Gastroesophageal sphincter (tissue), 4 donors: ENCODE data around the gene ARRB1. TPM values are rescaled to one million over a fixed set of nuclear protein-coding genes. Genes with fewer than 3 reads are reported as not detected.

ENCODE experiments used
- ATAC-seq: fragments of 150-250 bp; one replicate; pipeline ENCODE4 v1.9.1; 2016; ENCODE audit warnings: mild to moderate bottlenecking, moderate library complexity
- H3K27ac ChIP-seq, 4 donors: fragments of 200-600 bp; sonication (generic) in 3 of 4; 1 replicate in 3 of 4; 2 replicates in 1 of 4; pipeline ENCODE4 v1.5.1; 2016 to 2019
- H3K27me3 ChIP-seq: fragments of 200-600 bp; sonication (generic); one replicate; pipeline ENCODE4 v1.5.1; 2019
- H3K36me3 ChIP-seq, 2 donors: fragments of 200-600 bp; sonication (generic); one replicate each; pipeline ENCODE4 v1.5.1; 2019; ENCODE audit warnings: control low read depth in 1 of 2
- H3K4me1 ChIP-seq, 3 donors: fragments of 200-600 bp; sonication (generic); 1 replicate in 2 of 3; 2 replicates in 1 of 3; pipeline ENCODE4 v1.5.1; 2016 to 2019; ENCODE audit warnings: control low read depth in 2 of 3
- H3K4me3 ChIP-seq, 2 donors: fragments of 200-600 bp; sonication (generic); one replicate each; pipeline ENCODE4 v1.5.1; 2019; ENCODE audit warnings: mild to moderate bottlenecking in 1 of 2, moderate library complexity in 1 of 2
- H3K9me3 ChIP-seq, 3 donors: fragments of 200-600 bp; sonication (generic); one replicate each; pipeline ENCODE4 v1.5.1; 2017 to 2019; ENCODE audit warnings: control low read depth in 2 of 3
- EP300 ChIP-seq: sonication (generic); formaldehyde crosslinking; IDR thresholded peaks from one replicate; pipeline ENCODE4 v1.6.1; 2017; ENCODE audit warnings: antibody characterized with exemption, mild to moderate bottlenecking
- POLR2A ChIP-seq, 2 donors: fragments of 450-650 bp; IDR thresholded peaks; one replicate each; pipeline ENCODE4 v1.6.1; 2017; ENCODE audit warnings: antibody characterized with exemption in 2 of 2, mild to moderate bottlenecking in 2 of 2, moderate library complexity in 1 of 2
- POLR2AphosphoS5 ChIP-seq: sonication (generic); formaldehyde crosslinking; IDR thresholded peaks from one replicate; pipeline ENCODE4 v1.6.1; 2017; ENCODE audit warnings: antibody characterized with exemption
- WGBS, 2 donors: methylation state at CpG; one replicate each; pipeline ENCODE4 v1.1.5; 2018; ENCODE audit warnings: low coverage in 1 of 2; 5-methylcytosine and 5-hydroxymethylcytosine counted together
- total RNA-seq, 4 donors: library from RNA; depleted of rRNA; stranded (reverse); fragments of >200 nt; gene quantifications; one replicate each; pipeline ENCODE4 v1.1.0, GENCODE V29; 2016
- TF ChIP-seq, protein P1 (sequence below), 4 experiments: fragments of 200-600 bp in 2 of 4; fragments of 450-650 bp in 2 of 4; sonication (generic) in 1 of 4; IDR thresholded peaks; one replicate each; pipeline ENCODE4 v1.5.1; 2017 to 2019; ENCODE audit warnings: antibody characterized with exemption in 4 of 4, mild to moderate bottlenecking in 2 of 4, moderate library complexity in 2 of 4

The ARRB1 gene
- total RNA-seq, 4 donors from 2014 or later = 72.3 to 120 (median 93.0) TPM

DNA sequence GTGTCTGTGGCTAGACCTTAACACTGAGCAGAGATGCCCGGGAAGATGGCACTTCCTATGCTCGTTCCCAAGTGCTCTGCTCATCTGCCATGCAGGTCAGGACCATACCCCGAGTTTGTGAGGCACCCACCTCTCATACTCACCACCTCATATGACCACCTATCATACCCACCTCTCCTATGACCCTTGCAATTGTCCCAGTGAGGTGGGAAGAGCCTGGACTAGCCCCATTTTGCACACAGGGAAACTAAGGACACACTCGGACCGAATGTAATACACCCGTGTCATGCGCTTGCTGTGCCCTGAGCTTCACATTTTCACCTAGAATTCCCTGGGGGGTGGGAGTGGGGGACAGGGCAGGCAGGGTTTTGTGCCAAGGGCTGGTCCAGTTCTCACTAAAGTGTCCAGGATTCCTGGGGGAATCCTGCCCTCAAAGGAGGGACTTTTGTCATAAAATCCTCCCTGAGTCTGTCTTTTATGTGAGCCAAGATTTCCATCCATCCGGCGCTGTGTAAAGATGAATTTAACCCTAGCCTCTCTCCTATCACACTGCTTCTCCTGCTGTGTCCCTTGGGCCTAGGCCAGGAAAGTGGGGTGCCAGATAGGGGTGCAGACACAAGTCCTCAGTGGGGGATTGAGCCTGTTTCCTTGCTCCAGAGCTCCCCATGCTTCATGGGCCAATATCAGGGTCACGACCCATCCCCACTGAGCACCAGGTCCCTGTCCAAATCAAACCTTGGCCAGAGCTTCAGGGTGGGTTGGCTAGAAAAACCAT lies 90.9 kb downstream of the ARRB1 start:
- Histone ChIP-seq H3K4me3 (no peak overlapping the region), H3K27me3 (no peaks in the 10 kb centered on the region), H3K27ac (peak overlapping the region in 1 of 4 donors; percentile 14), H3K4me1 (peaks cover 0 to 38% (median 2%) of the 10 kb centered on the region in 3 donors), H3K9me3 (no peaks in the 10 kb centered on the region), H3K36me3 (peaks cover 0 to 8% of the 10 kb centered on the region in 2 donors)
- WGBS, 2 donors = 17% methylated on average over 8 of the region's 10 CpGs; no CpG with 5 or more reads in 1 of the 2 donors
- no peak for TF ChIP-seq POLR2AphosphoS5
- TF ChIP-seq, protein P1, sequence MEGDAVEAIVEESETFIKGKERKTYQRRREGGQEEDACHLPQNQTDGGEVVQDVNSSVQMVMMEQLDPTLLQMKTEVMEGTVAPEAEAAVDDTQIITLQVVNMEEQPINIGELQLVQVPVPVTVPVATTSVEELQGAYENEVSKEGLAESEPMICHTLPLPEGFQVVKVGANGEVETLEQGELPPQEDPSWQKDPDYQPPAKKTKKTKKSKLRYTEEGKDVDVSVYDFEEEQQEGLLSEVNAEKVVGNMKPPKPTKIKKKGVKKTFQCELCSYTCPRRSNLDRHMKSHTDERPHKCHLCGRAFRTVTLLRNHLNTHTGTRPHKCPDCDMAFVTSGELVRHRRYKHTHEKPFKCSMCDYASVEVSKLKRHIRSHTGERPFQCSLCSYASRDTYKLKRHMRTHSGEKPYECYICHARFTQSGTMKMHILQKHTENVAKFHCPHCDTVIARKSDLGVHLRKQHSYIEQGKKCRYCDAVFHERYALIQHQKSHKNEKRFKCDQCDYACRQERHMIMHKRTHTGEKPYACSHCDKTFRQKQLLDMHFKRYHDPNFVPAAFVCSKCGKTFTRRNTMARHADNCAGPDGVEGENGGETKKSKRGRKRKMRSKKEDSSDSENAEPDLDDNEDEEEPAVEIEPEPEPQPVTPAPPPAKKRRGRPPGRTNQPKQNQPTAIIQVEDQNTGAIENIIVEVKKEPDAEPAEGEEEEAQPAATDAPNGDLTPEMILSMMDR (IDR thresholded peaks at IDR 0.05) = no peak
- ATAC-seq = no peak

DNA sequence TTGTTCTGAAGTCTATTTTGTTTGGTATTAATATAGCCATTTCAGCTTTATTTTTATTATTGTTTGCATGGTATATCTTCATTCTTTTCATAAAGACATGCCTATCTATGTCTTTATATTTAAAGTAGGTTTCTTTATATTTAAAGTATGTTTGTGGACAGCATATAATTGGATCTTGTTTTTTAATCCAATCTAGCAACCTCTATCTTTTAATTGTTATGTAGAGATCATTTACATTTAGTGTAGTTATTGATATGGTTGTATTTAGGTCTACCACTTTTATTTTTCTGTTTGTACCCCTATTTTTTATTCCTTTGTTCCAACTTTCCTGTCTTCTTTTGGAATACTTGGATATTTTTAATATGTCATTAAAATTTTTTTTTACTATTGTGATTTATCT lies 97.1 kb downstream of the ARRB1 start:
- Histone ChIP-seq H3K36me3 (no peaks in the 10 kb centered on the region), H3K27me3 (peaks cover 9% of the 10 kb centered on the region), H3K4me1 (no peaks in the 10 kb centered on the region), H3K27ac (no peak overlapping the region), H3K4me3 (no peak overlapping the region), H3K9me3 (peaks cover 0 to 5% (median 0%) of the 10 kb centered on the region in 3 donors)
- no peak for ATAC-seq
- no peak for TF ChIP-seq POLR2A (IDR thresholded peaks at IDR 0.05)
- no peak for TF ChIP-seq POLR2AphosphoS5
- no peak for TF ChIP-seq EP300
- TF ChIP-seq, protein P1 (IDR thresholded peaks at IDR 0.05) = no peak

DNA sequence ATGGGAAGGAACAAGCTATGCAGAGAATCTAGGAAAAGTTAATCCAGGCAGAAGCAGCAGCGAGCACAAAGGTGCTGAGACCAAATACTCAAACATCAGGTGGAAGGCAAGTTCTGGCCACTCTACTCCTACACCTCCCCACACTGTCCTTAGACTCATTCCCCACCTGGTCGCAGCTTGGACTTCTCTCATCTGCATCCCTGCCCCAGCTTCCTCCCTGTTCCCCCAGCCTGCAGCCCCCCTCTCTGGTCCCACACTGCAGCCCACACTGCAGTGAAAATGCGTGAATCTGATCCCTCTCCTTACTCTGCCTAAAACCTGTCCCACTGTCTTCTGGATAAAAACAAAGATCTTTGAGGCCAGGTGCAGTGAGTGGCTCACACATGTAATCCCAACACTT lies 101.8 kb downstream of the ARRB1 start:
- Histone ChIP-seq H3K27ac (no peak overlapping the region), H3K9me3 (peaks cover 0 to 5% (median 0%) of the 10 kb centered on the region in 3 donors), H3K27me3 (peaks cover 14% of the 10 kb centered on the region), H3K4me1 (no peaks in the 10 kb centered on the region), H3K4me3 (no peak overlapping the region), H3K36me3 (no peaks in the 10 kb centered on the region)
- TF ChIP-seq POLR2A (IDR thresholded peaks at IDR 0.05) (no peak), POLR2AphosphoS5 (no peak), EP300 (no peak)
- TF ChIP-seq, protein P1 (IDR thresholded peaks at IDR 0.05) = no peak
- WGBS, 2 donors = 39 to 44% methylated on average over 2 to 3 of the region's 3 CpGs
- no peak for ATAC-seq

DNA sequence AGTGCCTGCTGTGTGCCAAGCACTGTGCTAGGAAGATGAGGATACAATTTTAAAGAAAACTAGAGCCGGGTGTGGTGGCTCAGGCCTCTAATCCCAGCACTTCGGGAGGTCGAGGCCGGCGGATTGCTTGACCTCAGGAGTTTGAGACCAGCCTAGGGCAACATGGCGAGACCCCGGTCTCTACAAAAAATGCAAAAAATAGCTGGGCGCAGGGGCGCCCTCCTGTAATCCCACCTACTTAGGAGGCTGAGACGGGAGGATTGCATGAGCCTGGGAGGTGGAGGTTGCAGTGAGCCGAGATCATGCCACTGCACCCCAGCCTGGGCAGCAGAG lies 102.6 kb downstream of the ARRB1 start:
- 66% methylated on average over 6 of the region's 11 CpGs; no CpG with 5 or more reads in 1 of the 2 donors for WGBS, 2 donors
- Histone ChIP-seq H3K27me3 (peaks cover 22% of the 10 kb centered on the region), H3K4me3 (no peak overlapping the region), H3K36me3 (no peaks in the 10 kb centered on the region), H3K9me3 (peaks cover 0 to 5% (median 0%) of the 10 kb centered on the region in 3 donors), H3K4me1 (no peaks in the 10 kb centered on the region), H3K27ac (no peak overlapping the region)
- TF ChIP-seq EP300 (no peak), POLR2AphosphoS5 (no peak), POLR2A (IDR thresholded peaks at IDR 0.05) (no peak)
- TF ChIP-seq, protein P1 (IDR thresholded peaks at IDR 0.05) = no peak
- peak; percentile 24 for ATAC-seq

DNA sequence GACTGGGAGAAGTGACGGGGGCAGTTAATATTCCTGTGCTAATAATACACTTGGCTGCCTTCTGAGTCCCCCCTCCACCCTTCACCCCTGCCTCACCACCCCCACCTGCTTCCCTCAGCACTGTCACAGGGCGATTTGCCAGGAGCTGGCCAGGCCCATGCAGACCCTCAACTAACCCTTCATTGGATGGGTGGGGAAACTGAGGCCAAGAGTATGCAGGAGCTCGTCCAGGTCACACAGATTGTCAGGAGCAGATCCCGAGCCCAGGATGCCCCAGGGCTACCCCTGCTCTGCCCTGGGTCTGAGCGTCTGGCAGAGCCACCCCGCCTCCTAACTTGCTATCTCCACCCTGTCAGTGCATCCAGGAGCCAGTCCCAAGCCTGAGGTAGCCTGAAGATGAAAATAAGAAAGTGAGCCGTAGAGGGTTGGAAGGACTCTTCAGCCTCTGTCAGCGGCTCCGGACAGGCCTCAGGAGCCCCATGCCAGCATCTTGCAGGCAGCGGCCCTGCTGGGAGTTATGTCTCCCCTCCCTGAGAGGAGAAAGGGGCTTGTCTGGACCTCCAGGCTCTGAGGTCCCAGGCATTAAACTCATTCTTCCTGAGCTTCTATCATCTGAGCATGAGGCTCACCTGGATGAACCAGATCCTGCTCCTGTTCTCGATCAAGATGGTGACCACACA lies 104.7 kb downstream of the ARRB1 start:
- Histone ChIP-seq H3K36me3 (no peaks in the 10 kb centered on the region), H3K4me3 (no peak overlapping the region), H3K4me1 (peaks cover 0 to 8% (median 0%) of the 10 kb centered on the region in 3 donors), H3K9me3 (no peaks in the 10 kb centered on the region), H3K27ac (no peak overlapping the region), H3K27me3 (peaks cover 43% of the 10 kb centered on the region)
- TF ChIP-seq POLR2AphosphoS5 (no peak), POLR2A (IDR thresholded peaks at IDR 0.05) (no peak), EP300 (no peak)
- TF ChIP-seq, protein P1 (IDR thresholded peaks at IDR 0.05) = no peak
- no peak for ATAC-seq
- 76% methylated on average over 4 of the region's 11 CpGs; no CpG with 5 or more reads in 1 of the 2 donors for WGBS, 2 donors
